Posterior vena cava (tissue), 2 donors: ENCODE measurements around the gene ARHGEF26. TPM values are rescaled to one million over a fixed set of nuclear protein-coding genes. Genes with fewer than 3 reads are reported as not detected.

ENCODE experiments used
- DNase-seq: peaks from one replicate; pipeline ENCODE4 v3.0.0-alpha.2; 2020; ENCODE audit warnings: low spot score
- intact Hi-C, 2 donors: fragments of 100-400 bp; cut with DNase I; formaldehyde crosslinking; loops; one replicate each; pipeline versions ENCODE4 v1.14.1 to v1.14.2; 2022 to 2023
- total RNA-seq, 2 donors: library from RNA; stranded (reverse); fragmentation: NEBNext Ultra II Directional; extraction: Animal tissue kit (Norgen Biotek cat#: 25700); gene quantifications; one replicate each; pipeline ENCODE4 v1.2.1, GENCODE V29; 2021
- donor health status: DM: yes; HTN: yes; CAD: no.
- donor health status: DM: yes; HTN: yes; CAD: no.

Gene ARHGEF26
- total RNA-seq, 2 donors from 2014 or later: 14.4 to 24.9 TPM

GRCh38 chr3:154112146-154112852, 8.9 kb upstream of the ARHGEF26 start:
- no peak for DNase-seq
- intact Hi-C loops: no loop called here

- intact Hi-C loops: no loop called here
- no peak for DNase-seq
These were observed 7.6 kb upstream of the ARHGEF26 start for GRCh38 chr3:154113609-154114008.

GRCh38 chr3:154115332-154115731, 5.9 kb upstream of the ARHGEF26 start:
- DNase-seq: no peak
- intact Hi-C loops: no loop called here

GRCh38 chr3:154119951-154120350, 1.2 kb upstream of the ARHGEF26 start:
- no peak for DNase-seq
- intact Hi-C loops: loop anchor here in 1 of 2 donors (10.0 kb wide), 1 partner anchor 125 kb away; no protein-coding TSS in a partner anchor

GRCh38 chr3:154121701-154122551, 736 bp downstream of the ARHGEF26 start:
- peak; percentile 79 for DNase-seq
- intact Hi-C loops: loop anchor here in 1 of 2 donors (10.0 kb wide), 1 partner anchor 123 kb away; no protein-coding TSS in a partner anchor

- intact Hi-C loops: loop anchor here in 1 of 2 donors (10.0 kb wide), 1 partner anchor 122 kb away; no protein-coding TSS in a partner anchor
- DNase-seq: peak; percentile 80
These were observed 1.3 kb downstream of the ARHGEF26 start for GRCh38 chr3:154122552-154122911.

- no peak for DNase-seq
- intact Hi-C loops: loop anchor here in 1 of 2 donors (10.0 kb wide), 1 partner anchor 122 kb away; no protein-coding TSS in a partner anchor
These were observed 1.8 kb downstream of the ARHGEF26 start for GRCh38 chr3:154122912-154123559.

GRCh38 chr3:154123906-154124305, 2.7 kb downstream of the ARHGEF26 start:
- intact Hi-C loops: loop anchor here in 1 of 2 donors (10.0 kb wide), 1 partner anchor 121 kb away; no protein-coding TSS in a partner anchor
- DNase-seq: no peak

GRCh38 chr3:154125378-154126030, 4.3 kb downstream of the ARHGEF26 start:
- DNase-seq: no peak
- intact Hi-C loops: loop anchor here in 1 of 2 donors (10.0 kb wide), 1 partner anchor 119 kb away; no protein-coding TSS in a partner anchor

GRCh38 chr3:154126651-154127050, 5.5 kb downstream of the ARHGEF26 start:
- DNase-seq: no peak
- intact Hi-C loops: loop anchor here in 1 of 2 donors (10.0 kb wide), 1 partner anchor 118 kb away; no protein-coding TSS in a partner anchor

GRCh38 chr3:154129625-154130024, 8.4 kb downstream of the ARHGEF26 start:
- intact Hi-C loops: loop anchor here in 1 of 2 donors (10.0 kb wide), 1 partner anchor 115 kb away; no protein-coding TSS in a partner anchor
- DNase-seq: no peak

GRCh38 chr3:154130540-154130939, 9.3 kb downstream of the ARHGEF26 start:
- no peak for DNase-seq
- intact Hi-C loops: no loop called here

- intact Hi-C loops: no loop called here
- DNase-seq: no peak
These were observed 10.6 kb downstream of the ARHGEF26 start for GRCh38 chr3:154131830-154132229.

- DNase-seq: no peak
These were observed 11.7 kb downstream of the ARHGEF26 start for GRCh38 chr3:154132777-154133375.

GRCh38 chr3:154135511-154136173, 14.5 kb downstream of the ARHGEF26 start:
- no peak for DNase-seq
- intact Hi-C loops: no loop called here

More at GRCh38 chr3:154132777-154133375, 11.7 kb downstream of the ARHGEF26 start:
- intact Hi-C loops: no loop called here

GRCh38 chr3:154137036-154137435, 15.8 kb downstream of the ARHGEF26 start:
- DNase-seq: no peak
- intact Hi-C loops: no loop called here

GRCh38 chr3:154139996-154140436, 18.8 kb downstream of the ARHGEF26 start:
- no peak for DNase-seq
- intact Hi-C loops: no loop called here

GRCh38 chr3:154142608-154143007, 21.4 kb downstream of the ARHGEF26 start:
- intact Hi-C loops: no loop called here
- DNase-seq: no peak
